K562 (cell line): ENCODE measurements around the gene TBXA2R. TPM values are rescaled to one million over a fixed set of nuclear protein-coding genes. Genes with fewer than 3 reads are reported as not detected.

Experiments
- ATAC-seq: fragments of 200-7000 bp; cut with Tn5 transposase; 3 replicates; pipeline ENCODE4 v1.9.1; 2020; ENCODE audit warnings: moderate library complexity
- BruUV-seq: library from RNA; stranded (reverse); fragments of 400-500 nt; replicated peaks from 2 replicates; lab custom pipeline; 2021; lab: Mats Ljungman, UMichigan
- CTCF ChIA-PET: fragments of 300-600 bp; formaldehyde crosslinking; extraction: SDS; loops from one replicate; lab custom pipeline; 2021; ENCODE audit warnings: low intra/inter-chr PET ratio; lab: Yijun Ruan, JAX
- POLR2A ChIA-PET: fragments of 300-600, 350-650 bp; sonication (Branson Sonifier 250); formaldehyde crosslinking; extraction: SDS; loops from one replicate; lab custom pipeline; 2021; ENCODE audit warnings: antibody characterized with exemption, inconsistent platforms; lab: Yijun Ruan, JAX
- DNase-seq, 4 experiments: peaks; one replicate each; pipeline versions ENCODE4 v3.0.0 to v3.0.0-alpha.2; 2011 to 2018; ENCODE audit warnings: low spot score in 3 of 4, mixed read lengths in 3 of 4; ENCODE audit errors: extremely low read depth in 1 of 4
- FAIRE-seq: peaks from 2 replicates; lab custom pipeline; 2011; peaks lifted over from hg19 to GRCh38; lab: Jason Lieb, UNC
- H2AFZ ChIP-seq: 2 replicates; pipeline ENCODE4 v1.6.0; 2011; ENCODE audit warnings: low read depth, low read length, control low read depth, inconsistent platforms
- H3K27ac ChIP-seq: fragments of 200-600 bp; 3 replicates; pipeline ENCODE4 v1.8.0; 2011; ENCODE audit warnings: low read depth, mild to moderate bottlenecking, control low read depth, inconsistent platforms, low read length, moderate library complexity, mixed read lengths; ENCODE audit errors: extremely low read depth
- H3K27me3 ChIP-seq, 2 experiments: fragments of 300-600 bp in 1 of 2; 2 replicates in 1 of 2; 3 replicates in 1 of 2; pipeline versions ENCODE4 v1.6.0 to v1.8.0; 2011; ENCODE audit warnings: inconsistent platforms in 2 of 2, low read length in 2 of 2, mild to moderate bottlenecking in 1 of 2, mixed read lengths in 1 of 2, moderate library complexity in 1 of 2; ENCODE audit not compliant: control insufficient read depth in 2 of 2, insufficient read depth in 2 of 2
- H3K36me3 ChIP-seq: fragments of 300-600 bp; 3 replicates; pipeline ENCODE4 v1.8.0; 2011; ENCODE audit warnings: mild to moderate bottlenecking, low read length, inconsistent platforms; ENCODE audit not compliant: control insufficient read depth, insufficient read depth
- H3K4me1 ChIP-seq, 2 experiments: fragments of 200-600 bp in 1 of 2; replicated peaks in 1 of 2; 2 replicates in 1 of 2; 3 replicates in 1 of 2; pipeline versions ENCODE4 v1.5.1 to v1.8.0; 2011; ENCODE audit warnings: inconsistent platforms in 2 of 2, low read length in 2 of 2, mild to moderate bottlenecking in 1 of 2, mixed read lengths in 1 of 2, moderate library complexity in 1 of 2; ENCODE audit not compliant: control insufficient read depth in 2 of 2, insufficient read depth in 2 of 2
- H3K4me2 ChIP-seq: 2 replicates; pipeline ENCODE4 v1.6.1; 2011; ENCODE audit warnings: low read length, control low read depth, inconsistent platforms, mixed read lengths; ENCODE audit not compliant: insufficient read depth
- H3K4me3 ChIP-seq: fragments of 200-600 bp; sonication (generic), shearing (Covaris generic); 2 replicates; pipeline ENCODE4 v1.5.1; 2016; ENCODE audit warnings: control low read depth, inconsistent platforms
- H3K79me2 ChIP-seq: fragments of 200-600 bp; 3 replicates; pipeline ENCODE4 v1.8.0; 2011; ENCODE audit warnings: low read length, inconsistent platforms; ENCODE audit not compliant: control insufficient read depth, insufficient read depth
- H3K9ac ChIP-seq, 2 experiments: 2 replicates each; pipeline versions ENCODE4 v1.6.0 to v1.6.1; 2011; ENCODE audit warnings: low read depth in 2 of 2, low read length in 2 of 2, control low read depth in 1 of 2, inconsistent platforms in 1 of 2, mild to moderate bottlenecking in 1 of 2, mixed read lengths in 1 of 2; ENCODE audit not compliant: insufficient read depth in 1 of 2
- H3K9me1 ChIP-seq: one replicate; pipeline ENCODE4 v1.6.0; 2011; ENCODE audit warnings: inconsistent platforms, mild to moderate bottlenecking, low read length, moderate library complexity; ENCODE audit not compliant: control insufficient read depth, insufficient read depth
- H3K9me3 ChIP-seq: replicated peaks from 2 replicates; pipeline ENCODE4 v1.5.1; 2011; ENCODE audit warnings: low read depth, low read length, inconsistent platforms; ENCODE audit not compliant: control insufficient read depth, insufficient read depth
- H4K20me1 ChIP-seq: replicated peaks from 2 replicates; pipeline ENCODE4 v1.6.1; 2011; ENCODE audit warnings: low read length, inconsistent platforms, mixed read lengths; ENCODE audit not compliant: control insufficient read depth, insufficient read depth
- BHLHE40 ChIP-seq: IDR thresholded peaks from 2 replicates; pipeline ENCODE4 v1.6.1; 2011; ENCODE audit warnings: low read length, improper control_type of control experiment
- CHAMP1 ChIP-seq: fragments of 450-650 bp; IDR thresholded peaks from 2 replicates; pipeline ENCODE4 v1.6.1; 2016; ENCODE audit warnings: mild to moderate bottlenecking
- CSDE1 ChIP-seq, 2 experiments: fragments of 450-650 bp; IDR thresholded peaks; 2 replicates each; pipeline ENCODE4 v1.6.1; 2016; ENCODE audit warnings: mild to moderate bottlenecking in 1 of 2
- MTA2 ChIP-seq: fragments of 450-650 bp; IDR thresholded peaks from 2 replicates; pipeline ENCODE4 v1.6.1; 2016; ENCODE audit warnings: low read depth
- POLR2G ChIP-seq: fragments of 200-400 bp; formaldehyde crosslinking; IDR thresholded peaks from 2 replicates; pipeline ENCODE4 v1.6.1; 2017; ENCODE audit warnings: low read depth, mild to moderate bottlenecking, antibody characterized with exemption, low read length, moderate library complexity
- ZBTB33 ChIP-seq: sonication (generic); formaldehyde crosslinking; IDR thresholded peaks from 2 replicates; pipeline ENCODE4 v1.8.1; 2023; ENCODE audit warnings: mild to moderate bottlenecking, missing genetic modification reagents
- ZC3H4 ChIP-seq: sonication (generic); formaldehyde crosslinking; IDR thresholded peaks from 2 replicates; pipeline ENCODE4 v1.9.0; 2021; ENCODE audit warnings: missing genetic modification reagents, borderline replicate concordance
- ZNF431 ChIP-seq: sonication (generic); formaldehyde crosslinking; IDR thresholded peaks from 2 replicates; pipeline ENCODE4 v1.8.0; 2022; ENCODE audit warnings: mild to moderate bottlenecking, missing genetic modification reagents
- WGBS: fragments of 100-300 bp; shearing (Covaris generic); methylation state at CpG from one replicate; pipeline ENCODE4 v1.1.6; 2016; ENCODE audit warnings: low coverage, mixed read lengths; ENCODE audit not compliant: insufficient coverage; ENCODE audit errors: missing lambda C conversion rate; 5-methylcytosine and 5-hydroxymethylcytosine counted together
- in situ Hi-C: fragments of 300-500 bp; cut with MboI; formaldehyde crosslinking; loops from 4 replicates; pipeline ENCODE4 v1.15.0; 2018; ENCODE audit warnings: inconsistent platforms, mixed read lengths
- intact Hi-C: fragments of 100-400 bp; cut with micrococcal nuclease; formaldehyde crosslinking; loops from 2 replicates; pipeline ENCODE4 v1.14.2; 2022
- polyA plus RNA-seq, 8 experiments: library from polyadenylated mRNA; depleted of rRNA in 4 of 8; stranded (reverse) in 5 of 8; unstranded in 3 of 8; fragments of >200 nt; fragmentation: Nextera tagmentation in 2 of 8; fragmentation: Illumina TruSeq in 1 of 8; extraction: Ambion mirVana in 2 of 8; extraction: Trizol in 1 of 8; gene quantifications; 2 replicates each; pipeline versions ENCODE4 v1.2.1 to v1.2.3, GENCODE V29; 2011 to 2014; ENCODE audit warnings: inconsistent platforms in 1 of 8, missing spikeins in 1 of 8
- total RNA-seq, 7 experiments: library from RNA; depleted of rRNA in 6 of 7; stranded (reverse); fragments of >200 nt in 6 of 7; fragmentation: Illumina TruSeq in 2 of 7; extraction: Trizol in 2 of 7; gene quantifications; 2 replicates each; pipeline versions ENCODE4 v1.2.1 to v1.2.3, GENCODE V29; 2011 to 2021; ENCODE audit warnings: low replicate concordance in 1 of 7

The TBXA2R gene
- total and polyA plus RNA-seq, 9 of the 15 experiments (the other 6 are each of a cell fraction or from before 2014, with no cell fraction given) = 1.5 to 24.0 (median 2.8) TPM

- WGBS = 95% methylated on average over 24 of the region's 33 CpGs
- no peak overlapping the region for H3K4me2 ChIP-seq
- FAIRE-seq = no peak
Measured at GRCh38 chr19:3651684-3652083, 45.0 kb upstream of the TBXA2R start.

More at GRCh38 chr19:3651684-3652083, 45.0 kb upstream of the TBXA2R start:
- Histone ChIP-seq H3K4me1 (peaks cover 0 to 33% of the 10 kb centered on the region in 2 experiments; a peak in 2 of 5 replicates), H3K9me3 (no peaks in the 10 kb centered on the region), H4K20me1 (no peaks in the 10 kb centered on the region), H3K27ac (no peak overlapping the region), H3K36me3 (peaks cover 41% of the 10 kb centered on the region; the same call in 1 of the 3 replicates), H3K27me3 (no peaks in the 10 kb centered on the region), H3K9ac (no peak overlapping the region), H3K9me1 (no peaks in the 10 kb centered on the region), H2AFZ (no peak overlapping the region), H3K79me2 (no peaks in the 10 kb centered on the region), H3K4me3 (no peak overlapping the region)
- intact Hi-C loops (no loop called here), in situ Hi-C loops (no loop called here)
- no peak for DNase-seq
- POLR2A ChIA-PET = no interaction called here
- 0 out of 2 replicates have a peak, but pooled peaks have one; percentile 33 for TF ChIP-seq POLR2G
- 0 out of 2 replicates have a peak, but pooled peaks have one; percentile 19 for TF ChIP-seq ZC3H4 (CRISPR knock-in tag)
- no peak for TF ChIP-seq CHAMP1
- TF ChIP-seq ZNF431 (CRISPR knock-in tag) = no peak
- no peak for TF ChIP-seq BHLHE40
- TF ChIP-seq ZBTB33 = peak; percentile 73; the same call in 1 of the 2 replicates
- no peak for TF ChIP-seq CSDE1 (IDR thresholded peaks at IDR 0.05)
- no peak for TF ChIP-seq MTA2
- CTCF ChIA-PET = no interaction called here
- ATAC-seq = no peak
- no TSS peak for BruUV-seq
